SK-MEL-5 (cell line): ENCODE results near the gene PLXNB3. TPM values are rescaled to one million over a fixed set of nuclear protein-coding genes. Genes with fewer than 3 reads are reported as not detected.

ENCODE experiments used
- DNase-seq: peaks from one replicate; pipeline ENCODE4 v3.0.0-alpha.2; 2016; ENCODE audit warnings: low read depth, low spot score
- in situ Hi-C: cut with HindIII; loops from 2 replicates; pipeline ENCODE4 v1.10.0; 2016; ENCODE audit warnings: low sequenced_read_pairs, high pct_unique_total_duplicates, low pct_unique_long_range_greater_than_20kb
- total RNA-seq: library from RNA; depleted of rRNA; stranded (reverse); fragments of >200 nt; shearing (Covaris generic); gene quantifications from 2 replicates; pipeline ENCODE4 v1.2.3, GENCODE V29; 2014

PLXNB3 gene
- total RNA-seq, 1 experiment from 2014 or later: 2.7 TPM

GRCh38 chrX:153768311-153769157 is 4.5 kb downstream of the PLXNB3 start:
- in situ Hi-C loops: no loop called here
- no peak for DNase-seq

- in situ Hi-C loops: no loop called here
- no peak for DNase-seq
These were observed 5.3 kb downstream of the PLXNB3 start for GRCh38 chrX:153769158-153769864.

GRCh38 chrX:153769865-153770600 is 6.0 kb downstream of the PLXNB3 start:
- in situ Hi-C loops: no loop called here
- DNase-seq: no peak

GRCh38 chrX:153770601-153771414 is 6.8 kb downstream of the PLXNB3 start:
- in situ Hi-C loops: no loop called here
- DNase-seq: no peak

GRCh38 chrX:153771415-153772315 is 7.6 kb downstream of the PLXNB3 start:
- in situ Hi-C loops: no loop called here
- no peak for DNase-seq

GRCh38 chrX:153772316-153773217 is 8.5 kb downstream of the PLXNB3 start:
- in situ Hi-C loops: no loop called here
- DNase-seq: no peak

GRCh38 chrX:153773218-153773611 is 9.2 kb downstream of the PLXNB3 start:
- in situ Hi-C loops: no loop called here
- no peak for DNase-seq

- no peak for DNase-seq
- in situ Hi-C loops: no loop called here
These were observed 9.9 kb downstream of the PLXNB3 start for GRCh38 chrX:153773741-153774575.

GRCh38 chrX:153774576-153775292 is 10.7 kb downstream of the PLXNB3 start:
- DNase-seq: no peak
- in situ Hi-C loops: no loop called here

- in situ Hi-C loops: no loop called here
- DNase-seq: no peak
These were observed 11.5 kb downstream of the PLXNB3 start for GRCh38 chrX:153775293-153776119.

- in situ Hi-C loops: no loop called here
These were observed 12.1 kb downstream of the PLXNB3 start for GRCh38 chrX:153776120-153776599.

GRCh38 chrX:153776611-153777045 is 12.6 kb downstream of the PLXNB3 start:
- in situ Hi-C loops: no loop called here
- DNase-seq: no peak

More at GRCh38 chrX:153776120-153776599, 12.1 kb downstream of the PLXNB3 start:
- no peak for DNase-seq

GRCh38 chrX:153777261-153778090 is 13.4 kb downstream of the PLXNB3 start:
- no peak for DNase-seq
- in situ Hi-C loops: no loop called here
